Gastrocnemius medialis (tissue), 4 donors: ENCODE results near the gene ATF7IP2.

ENCODE experiments used
- CTCF ChIP-seq, 5 experiments: fragments of 450-650 bp in 3 of 5; fragments of 200-600 bp in 2 of 5; sonication (generic) in 2 of 5; IDR thresholded peaks in 4 of 5; conservative IDR thresholded peaks in 1 of 5; 1 replicate in 4 of 5; 2 replicates in 1 of 5; pipeline ENCODE4 v1.5.1; 2016 to 2019; ENCODE audit warnings: antibody characterized with exemption in 5 of 5, mild to moderate bottlenecking in 3 of 5, moderate library complexity in 3 of 5
- POLR2A ChIP-seq, 2 donors: fragments of 450-650 bp; IDR thresholded peaks; one replicate each; pipeline ENCODE4 v1.6.1; 2017; ENCODE audit warnings: antibody characterized with exemption in 2 of 2, mild to moderate bottlenecking in 2 of 2, moderate library complexity in 2 of 2

- TF ChIP-seq CTCF (IDR thresholded peaks at IDR 0.05 in 4 of 5, conservative IDR thresholded peaks at IDR 0.05 in 1 of 5) (no peak), POLR2A (IDR thresholded peaks at IDR 0.05) (no peak)
Measured at GRCh38 chr16:10501016-10501607, 115.3 kb downstream of the ATF7IP2 start.
